ENCODE measurements around the gene MESP2.
"Not testable (repeated sequence)": the region's sequence is repeated elsewhere in the genome, so short reads cannot be mapped to it uniquely, and the experiment has no call there.

Gene MESP2

GRCh38 chr15:89781891-89782618, 5.9 kb downstream of the MESP2 start:
- no peak for DNase-seq

GRCh38 chr15:89782619-89782950, 6.5 kb downstream of the MESP2 start:
- DNase-seq: not testable (repeated sequence)

- DNase-seq: no peak
Measured at GRCh38 chr15:89783111-89783860, 7.2 kb downstream of the MESP2 start.

- no peak for DNase-seq
Measured at GRCh38 chr15:89783861-89784685, 7.9 kb downstream of the MESP2 start.

- DNase-seq: no peak
Measured at GRCh38 chr15:89784686-89784960, 8.5 kb downstream of the MESP2 start.

- DNase-seq: no peak
Measured at GRCh38 chr15:89785064-89785773, 9.1 kb downstream of the MESP2 start.

GRCh38 chr15:89785774-89786140, 9.6 kb downstream of the MESP2 start:
- DNase-seq: no peak

GRCh38 chr15:89787944-89788343, 11.8 kb downstream of the MESP2 start:
- no peak for DNase-seq

GRCh38 chr15:89788585-89788984, 12.5 kb downstream of the MESP2 start:
- DNase-seq: not testable (repeated sequence)

- no peak for DNase-seq
Measured at GRCh38 chr15:89790206-89790605, 14.1 kb downstream of the MESP2 start.

GRCh38 chr15:89790661-89791060, 14.5 kb downstream of the MESP2 start:
- no peak for DNase-seq

GRCh38 chr15:89792106-89792805, 16.1 kb downstream of the MESP2 start:
- no peak for DNase-seq

GRCh38 chr15:89794627-89795241, 18.6 kb downstream of the MESP2 start:
- no peak for DNase-seq

GRCh38 chr15:89795996-89796395, 19.9 kb downstream of the MESP2 start:
- no peak for DNase-seq

- DNase-seq: no peak
Measured at GRCh38 chr15:89797678-89798201, 21.6 kb downstream of the MESP2 start.

- no peak for DNase-seq
Measured at GRCh38 chr15:89799011-89799911, 23.1 kb downstream of the MESP2 start.

GRCh38 chr15:89799918-89800498, 23.9 kb downstream of the MESP2 start:
- DNase-seq: no peak

- DNase-seq: no peak
Measured at GRCh38 chr15:89801471-89802195, 25.5 kb downstream of the MESP2 start.

- no peak for DNase-seq
Measured at GRCh38 chr15:89802231-89802928, 26.2 kb downstream of the MESP2 start.
